Measurements from ENCODE around the gene JUP. TPM values are rescaled to one million over a fixed set of nuclear protein-coding genes. Genes with fewer than 3 reads are reported as not detected.

Gene JUP
- total and polyA plus RNA-seq, 10 donors = 13.7 to 73.1 (median 33.5) TPM

GRCh38 chr17:41772218-41772585 lies 14.3 kb downstream of the JUP start:
- H3K27me3 ChIP-seq (replicated peaks in 1 of 7) = no peaks in the 10 kb centered on the region
- no peaks in the 10 kb centered on the region for H3K9me3 ChIP-seq
- no peak for DNase-seq
- H3K4me1 ChIP-seq = peaks cover 11 to 50% (median 23%) of the 10 kb centered on the region in 6 donors
- H3K36me3 ChIP-seq = peaks cover 0 to 45% (median 15%) of the 10 kb centered on the region in 6 donors
- H3K27ac ChIP-seq = peak overlapping the region in 1 of 8 donors; percentile 78
- intact Hi-C loops (cut with DNase I; ENCODE audit: low total_unique reads) = no loop called here
- H3K4me3 ChIP-seq = no peak overlapping the region
- 63 to 95% (median 84%) methylated on average over 3 to 4 of the region's 4 CpGs for WGBS, 5 donors
- TF ChIP-seq, protein P1, sequence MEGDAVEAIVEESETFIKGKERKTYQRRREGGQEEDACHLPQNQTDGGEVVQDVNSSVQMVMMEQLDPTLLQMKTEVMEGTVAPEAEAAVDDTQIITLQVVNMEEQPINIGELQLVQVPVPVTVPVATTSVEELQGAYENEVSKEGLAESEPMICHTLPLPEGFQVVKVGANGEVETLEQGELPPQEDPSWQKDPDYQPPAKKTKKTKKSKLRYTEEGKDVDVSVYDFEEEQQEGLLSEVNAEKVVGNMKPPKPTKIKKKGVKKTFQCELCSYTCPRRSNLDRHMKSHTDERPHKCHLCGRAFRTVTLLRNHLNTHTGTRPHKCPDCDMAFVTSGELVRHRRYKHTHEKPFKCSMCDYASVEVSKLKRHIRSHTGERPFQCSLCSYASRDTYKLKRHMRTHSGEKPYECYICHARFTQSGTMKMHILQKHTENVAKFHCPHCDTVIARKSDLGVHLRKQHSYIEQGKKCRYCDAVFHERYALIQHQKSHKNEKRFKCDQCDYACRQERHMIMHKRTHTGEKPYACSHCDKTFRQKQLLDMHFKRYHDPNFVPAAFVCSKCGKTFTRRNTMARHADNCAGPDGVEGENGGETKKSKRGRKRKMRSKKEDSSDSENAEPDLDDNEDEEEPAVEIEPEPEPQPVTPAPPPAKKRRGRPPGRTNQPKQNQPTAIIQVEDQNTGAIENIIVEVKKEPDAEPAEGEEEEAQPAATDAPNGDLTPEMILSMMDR (IDR thresholded peaks at IDR 0.05 in 8 of 11, conservative IDR thresholded peaks at IDR 0.05 in 3 of 11) = no peak
- no peak for TF ChIP-seq POLR2AphosphoS5 (IDR thresholded peaks at IDR 0.05)
- no peak for TF ChIP-seq POLR2A (IDR thresholded peaks at IDR 0.05)

GRCh38 chr17:41771389-41772206 lies 14.9 kb downstream of the JUP start:
- H3K27me3 ChIP-seq (replicated peaks in 1 of 7) = no peaks in the 10 kb centered on the region
- no peaks in the 10 kb centered on the region for H3K9me3 ChIP-seq
- peak overlapping the region in 1 of 8 donors; percentile 30 for H3K4me3 ChIP-seq
- peaks cover 0 to 51% (median 19%) of the 10 kb centered on the region in 6 donors for H3K36me3 ChIP-seq
- peaks cover 6 to 44% (median 18%) of the 10 kb centered on the region in 6 donors for H3K4me1 ChIP-seq
- WGBS, 5 donors = 77 to 90% (median 80%) methylated on average over 11 to 17 of the region's 17 CpGs
- peak overlapping the region in 1 of 8 donors; percentile 18 for H3K27ac ChIP-seq
- no peak for DNase-seq
- intact Hi-C loops (cut with DNase I; ENCODE audit: low total_unique reads) = no loop called here
- TF ChIP-seq POLR2AphosphoS5 (IDR thresholded peaks at IDR 0.05) (no peak), POLR2A (IDR thresholded peaks at IDR 0.05) (no peak)
- TF ChIP-seq, protein P1 (IDR thresholded peaks at IDR 0.05 in 8 of 11, conservative IDR thresholded peaks at IDR 0.05 in 3 of 11) = no peak

DNA sequence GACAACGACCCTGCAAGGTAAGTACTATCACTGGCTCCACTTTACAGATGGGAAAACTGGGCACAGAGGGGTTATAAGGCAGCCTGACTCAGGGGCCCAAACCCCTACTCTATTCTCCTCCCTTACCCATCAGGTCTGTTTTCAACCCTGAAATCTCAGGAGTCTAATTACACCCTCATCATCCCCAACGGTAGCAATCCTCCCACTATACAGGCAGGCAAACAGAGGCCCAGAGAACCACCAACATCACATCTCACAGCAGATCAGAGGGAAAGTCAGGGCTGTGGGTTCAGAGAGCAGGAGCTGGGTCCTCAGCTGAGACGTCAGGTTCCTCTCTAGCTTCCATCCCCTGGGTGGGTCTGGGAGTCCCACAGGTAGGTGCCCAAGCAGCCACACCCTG lies 16.5 kb downstream of the JUP start:
- TF ChIP-seq POLR2A (IDR thresholded peaks at IDR 0.05) = no peak
- TF ChIP-seq, protein P1 (IDR thresholded peaks at IDR 0.05 in 8 of 11, conservative IDR thresholded peaks at IDR 0.05 in 3 of 11) = no peak
- TF ChIP-seq POLR2AphosphoS5 (IDR thresholded peaks at IDR 0.05) = no peak
- Histone ChIP-seq H3K4me3 (no peak overlapping the region), H3K4me1 (peaks cover 0 to 28% (median 6%) of the 10 kb centered on the region in 6 donors), H3K27ac (no peak overlapping the region), H3K9me3 (no peaks in the 10 kb centered on the region), H3K36me3 (peaks cover 0 to 65% (median 23%) of the 10 kb centered on the region in 6 donors), H3K27me3 (replicated peaks in 1 of 7) (no peaks in the 10 kb centered on the region)
- DNase-seq = no peak
- intact Hi-C loops (cut with DNase I; ENCODE audit: low total_unique reads) = no loop called here
- WGBS, 5 donors = 60 to 93% (median 75%) methylated on average over 2 to 3 of the region's 3 CpGs

DNA sequence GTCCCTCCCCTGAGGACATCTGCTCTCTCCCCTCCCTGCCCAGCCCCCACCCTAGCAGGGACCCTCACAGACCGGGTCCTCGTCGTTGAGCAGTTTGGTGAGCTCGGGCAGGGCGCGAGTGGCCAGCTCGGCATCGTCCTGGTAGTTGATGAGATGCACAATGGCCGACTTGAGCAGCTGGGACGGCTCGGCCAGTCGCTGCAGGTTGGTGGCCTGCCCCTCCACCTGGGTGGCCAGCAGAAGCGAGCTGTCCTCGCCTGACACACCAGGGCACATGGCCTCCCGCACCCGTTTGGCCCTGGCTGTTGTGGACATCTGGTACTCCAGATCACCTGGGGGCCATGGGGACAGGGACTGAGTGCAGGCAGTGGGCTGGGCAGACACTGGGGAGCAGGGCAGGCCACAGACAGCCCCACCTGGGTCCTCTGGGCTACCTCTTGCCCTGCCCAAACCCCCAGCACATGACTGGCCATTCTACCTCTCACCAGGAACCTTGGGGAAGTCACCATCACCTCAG lies 17.1 kb downstream of the JUP start:
- TF ChIP-seq POLR2A (IDR thresholded peaks at IDR 0.05) (no peak), POLR2AphosphoS5 (IDR thresholded peaks at IDR 0.05) (peak in 1 of 3 donors; percentile 10)
- TF ChIP-seq, protein P1 (IDR thresholded peaks at IDR 0.05 in 8 of 11, conservative IDR thresholded peaks at IDR 0.05 in 3 of 11) = no peak
- H3K27ac ChIP-seq = no peak overlapping the region
- H3K4me1 ChIP-seq = peaks cover 0 to 22% (median 3%) of the 10 kb centered on the region in 6 donors
- no peak for DNase-seq
- intact Hi-C loops (cut with DNase I; ENCODE audit: low total_unique reads) = no loop called here
- no peaks in the 10 kb centered on the region for H3K9me3 ChIP-seq
- 86 to 95% (median 93%) methylated on average over 8 to 16 of the region's 16 CpGs for WGBS, 5 donors
- H3K27me3 ChIP-seq (replicated peaks in 1 of 7) = no peaks in the 10 kb centered on the region
- no peak overlapping the region for H3K4me3 ChIP-seq
- H3K36me3 ChIP-seq = peaks cover 0 to 71% (median 27%) of the 10 kb centered on the region in 6 donors
